Mucosa of stomach (tissue), 1 donor: ENCODE results near the gene ARHGAP27.
A peak's percentile ranks its signal among the peaks of the same experiment; 100 is the strongest.

Experiments
- H3K27me3 ChIP-seq: one replicate; pipeline ENCODE4 v1.7.0; 2013; ENCODE audit warnings: mild to moderate bottlenecking, low read length; ENCODE audit not compliant: control insufficient read depth, insufficient read depth
- H3K36me3 ChIP-seq: one replicate; pipeline ENCODE4 v1.7.0; 2013; ENCODE audit warnings: low read length; ENCODE audit not compliant: control insufficient read depth, insufficient read depth
- H3K4me1 ChIP-seq: one replicate; pipeline ENCODE4 v1.7.0; 2013; ENCODE audit warnings: mild to moderate bottlenecking, low read length; ENCODE audit not compliant: control insufficient read depth, insufficient read depth
- H3K4me3 ChIP-seq: one replicate; pipeline ENCODE4 v1.7.0; 2013; ENCODE audit warnings: low read length
- H3K9ac ChIP-seq: one replicate; pipeline ENCODE4 v1.7.0; 2013; ENCODE audit warnings: mild to moderate bottlenecking, low read length, moderate library complexity
- H3K9me3 ChIP-seq: one replicate; pipeline ENCODE4 v1.7.0; 2013; ENCODE audit warnings: mild to moderate bottlenecking, low read length, moderate library complexity; ENCODE audit not compliant: control insufficient read depth
- donor health status: Pancreatic carcinoma.

ARHGAP27 gene

GRCh38 chr17:45382226-45382625, 50.4 kb downstream of the ARHGAP27 start:
- H3K36me3 ChIP-seq, result no peaks in the 10 kb centered on the region
- no peak overlapping the region for H3K9ac ChIP-seq
- H3K9me3 ChIP-seq, result no peaks in the 10 kb centered on the region
- H3K4me3 ChIP-seq, result no peak overlapping the region
- H3K27me3 ChIP-seq, result no peaks in the 10 kb centered on the region
- peaks cover 23% of the 10 kb centered on the region for H3K4me1 ChIP-seq

GRCh38 chr17:45380991-45381390, 51.7 kb downstream of the ARHGAP27 start:
- Histone ChIP-seq H3K27me3 (no peaks in the 10 kb centered on the region), H3K36me3 (no peaks in the 10 kb centered on the region), H3K9me3 (no peaks in the 10 kb centered on the region), H3K9ac (no peak overlapping the region), H3K4me1 (peaks cover 17% of the 10 kb centered on the region), H3K4me3 (no peak overlapping the region)

GRCh38 chr17:45380046-45380765, 52.5 kb downstream of the ARHGAP27 start:
- no peaks in the 10 kb centered on the region for H3K36me3 ChIP-seq
- no peaks in the 10 kb centered on the region for H3K9me3 ChIP-seq
- H3K27me3 ChIP-seq, result no peaks in the 10 kb centered on the region
- H3K4me3 ChIP-seq, result no peak overlapping the region
- no peak overlapping the region for H3K9ac ChIP-seq
- H3K4me1 ChIP-seq, result peaks cover 14% of the 10 kb centered on the region

GRCh38 chr17:45377401-45377800, 55.3 kb downstream of the ARHGAP27 start:
- H3K27me3 ChIP-seq, result no peaks in the 10 kb centered on the region
- no peak overlapping the region for H3K4me3 ChIP-seq
- H3K9ac ChIP-seq, result no peak overlapping the region
- peaks cover 15% of the 10 kb centered on the region for H3K4me1 ChIP-seq
- H3K36me3 ChIP-seq, result no peaks in the 10 kb centered on the region
- H3K9me3 ChIP-seq, result no peaks in the 10 kb centered on the region

GRCh38 chr17:45376171-45377005, 56.3 kb downstream of the ARHGAP27 start:
- Histone ChIP-seq H3K4me1 (peaks cover 22% of the 10 kb centered on the region), H3K36me3 (no peaks in the 10 kb centered on the region), H3K9me3 (no peaks in the 10 kb centered on the region), H3K9ac (no peak overlapping the region), H3K4me3 (no peak overlapping the region), H3K27me3 (no peaks in the 10 kb centered on the region)

GRCh38 chr17:45374501-45374900, 58.2 kb downstream of the ARHGAP27 start:
- Histone ChIP-seq H3K9ac (no peak overlapping the region), H3K4me1 (peaks cover 27% of the 10 kb centered on the region), H3K27me3 (no peaks in the 10 kb centered on the region), H3K36me3 (no peaks in the 10 kb centered on the region), H3K4me3 (no peak overlapping the region), H3K9me3 (no peaks in the 10 kb centered on the region)

GRCh38 chr17:45372325-45372869, 60.3 kb downstream of the ARHGAP27 start:
- peaks cover 27% of the 10 kb centered on the region for H3K4me1 ChIP-seq
- H3K36me3 ChIP-seq, result no peaks in the 10 kb centered on the region
- no peak overlapping the region for H3K4me3 ChIP-seq
- H3K27me3 ChIP-seq, result no peaks in the 10 kb centered on the region
- H3K9ac ChIP-seq, result peak overlapping the region; percentile 60
- H3K9me3 ChIP-seq, result no peaks in the 10 kb centered on the region

GRCh38 chr17:45371414-45372324, 61.0 kb downstream of the ARHGAP27 start:
- no peaks in the 10 kb centered on the region for H3K27me3 ChIP-seq
- no peaks in the 10 kb centered on the region for H3K36me3 ChIP-seq
- peaks cover 27% of the 10 kb centered on the region for H3K4me1 ChIP-seq
- no peaks in the 10 kb centered on the region for H3K9me3 ChIP-seq
- peak overlapping the region; percentile 3 for H3K4me3 ChIP-seq
- H3K9ac ChIP-seq, result peak overlapping the region; percentile 60

GRCh38 chr17:45370949-45371413, 61.7 kb downstream of the ARHGAP27 start:
- Histone ChIP-seq H3K9me3 (no peaks in the 10 kb centered on the region), H3K9ac (peak overlapping the region; percentile 60), H3K36me3 (no peaks in the 10 kb centered on the region), H3K27me3 (no peaks in the 10 kb centered on the region), H3K4me1 (peaks cover 27% of the 10 kb centered on the region), H3K4me3 (no peak overlapping the region)

GRCh38 chr17:45369421-45369820, 63.2 kb downstream of the ARHGAP27 start:
- Histone ChIP-seq H3K36me3 (no peaks in the 10 kb centered on the region), H3K9ac (no peak overlapping the region), H3K9me3 (no peaks in the 10 kb centered on the region), H3K4me3 (no peak overlapping the region), H3K27me3 (no peaks in the 10 kb centered on the region), H3K4me1 (peaks cover 23% of the 10 kb centered on the region)

- no peaks in the 10 kb centered on the region for H3K27me3 ChIP-seq
- no peaks in the 10 kb centered on the region for H3K36me3 ChIP-seq
- H3K4me1 ChIP-seq, result peaks cover 20% of the 10 kb centered on the region
- no peaks in the 10 kb centered on the region for H3K9me3 ChIP-seq
- no peak overlapping the region for H3K4me3 ChIP-seq
- no peak overlapping the region for H3K9ac ChIP-seq
Observed at GRCh38 chr17:45368651-45369050, 64.0 kb downstream of the ARHGAP27 start.
